HepG2 (cell line): ENCODE data around the gene ITSN2. TPM values are rescaled to one million over a fixed set of nuclear protein-coding genes. Genes with fewer than 3 reads are reported as not detected.

Source experiments
- ARHGAP35 ChIP-seq: sonication (generic); formaldehyde crosslinking; IDR thresholded peaks from 2 replicates; pipeline ENCODE4 v1.9.0; 2022; ENCODE audit warnings: mild to moderate bottlenecking, inconsistent platforms, moderate library complexity, missing genetic modification reagents, borderline replicate concordance
- DPF2 ChIP-seq: sonication (generic); formaldehyde crosslinking; IDR thresholded peaks from 2 replicates; pipeline ENCODE4 v1.4.0; 2020; ENCODE audit warnings: mild to moderate bottlenecking, low read depth, missing genetic modification reagents, borderline replicate concordance
- NCOA1 ChIP-seq: sonication (generic); formaldehyde crosslinking; IDR thresholded peaks from 2 replicates; pipeline ENCODE4 v1.9.0; 2021; ENCODE audit warnings: missing genetic modification reagents
- SIX1 ChIP-seq: sonication (generic); formaldehyde crosslinking; IDR thresholded peaks from 2 replicates; pipeline ENCODE4 v1.4.0; 2020; ENCODE audit warnings: missing genetic modification reagents, borderline replicate concordance
- SRY ChIP-seq: sonication (generic); formaldehyde crosslinking; IDR thresholded peaks from 2 replicates; pipeline ENCODE4 v1.8.0; 2022; ENCODE audit warnings: mild to moderate bottlenecking, missing genetic modification reagents
- TFDP2 ChIP-seq: sonication (generic); formaldehyde crosslinking; IDR thresholded peaks from 2 replicates; pipeline ENCODE4 v1.4.0; 2020; ENCODE audit warnings: missing genetic modification reagents
- ZBTB37 ChIP-seq: sonication (generic); formaldehyde crosslinking; IDR thresholded peaks from 2 replicates; pipeline ENCODE4 v1.4.0; 2020; ENCODE audit warnings: mild to moderate bottlenecking, missing genetic modification reagents
- ZFP82 ChIP-seq: sonication (generic); formaldehyde crosslinking; IDR thresholded peaks from 2 replicates; pipeline ENCODE4 v1.5.1; 2020; ENCODE audit warnings: mild to moderate bottlenecking, missing genetic modification reagents, borderline replicate concordance
- ZNF350 ChIP-seq: sonication (generic); formaldehyde crosslinking; IDR thresholded peaks from 2 replicates; pipeline ENCODE4 v1.4.0; 2020; ENCODE audit warnings: mild to moderate bottlenecking, low read depth, missing genetic modification reagents, borderline replicate concordance
- ZNF430 ChIP-seq: sonication (generic); formaldehyde crosslinking; IDR thresholded peaks from 2 replicates; pipeline ENCODE4 v1.9.0; 2021; ENCODE audit warnings: mild to moderate bottlenecking, missing genetic modification reagents
- ZNF446 ChIP-seq: sonication (generic); formaldehyde crosslinking; IDR thresholded peaks from 2 replicates; pipeline ENCODE4 v1.5.0; 2020; ENCODE audit warnings: mild to moderate bottlenecking, missing genetic modification reagents
- ZNF564 ChIP-seq: sonication (generic); formaldehyde crosslinking; IDR thresholded peaks from 2 replicates; pipeline ENCODE4 v1.8.1; 2023; ENCODE audit warnings: mild to moderate bottlenecking, missing genetic modification reagents
- ZNF569 ChIP-seq: sonication (generic); formaldehyde crosslinking; IDR thresholded peaks from 2 replicates; pipeline ENCODE4 v1.5.0; 2020; ENCODE audit warnings: mild to moderate bottlenecking, missing genetic modification reagents, moderate library complexity, borderline replicate concordance
- ZNF574 ChIP-seq: sonication (generic); formaldehyde crosslinking; IDR thresholded peaks from 2 replicates; pipeline ENCODE4 v1.4.0; 2020; ENCODE audit warnings: missing genetic modification reagents
- ZNF670 ChIP-seq: sonication (generic); formaldehyde crosslinking; IDR thresholded peaks from 2 replicates; pipeline ENCODE4 v1.8.0; 2022; ENCODE audit warnings: mild to moderate bottlenecking, missing genetic modification reagents, borderline replicate concordance
- ZNF746 ChIP-seq: sonication (generic); formaldehyde crosslinking; IDR thresholded peaks from 2 replicates; pipeline ENCODE4 v1.8.0; 2022; ENCODE audit warnings: mild to moderate bottlenecking, missing genetic modification reagents
- polyA plus RNA-seq, 8 experiments: library from polyadenylated mRNA; depleted of rRNA in 3 of 8; stranded (reverse) in 7 of 8; unstranded in 1 of 8; fragments of >200 nt; fragmentation: Illumina TruSeq in 4 of 8; extraction: Trizol in 4 of 8; gene quantifications; 2 replicates each; pipeline versions ENCODE4 v1.2.1 to v1.2.3, GENCODE V29; 2011 to 2016; ENCODE audit warnings: low read depth in 4 of 8, missing spikeins in 1 of 8, mixed read lengths in 1 of 8; ENCODE audit not compliant: insufficient read depth in 1 of 8
- total RNA-seq, 5 experiments: library from RNA; depleted of rRNA; stranded (reverse); fragments of >200 nt; fragmentation: Illumina TruSeq; extraction: Trizol; gene quantifications; 2 replicates each; pipeline ENCODE4 v1.2.3, GENCODE V29; 2016; ENCODE audit warnings: low read depth in 1 of 5
- TF ChIP-seq, protein P1 (sequence below): IDR thresholded peaks from 2 replicates; pipeline ENCODE4 v1.6.1; 2016; ENCODE audit warnings: mild to moderate bottlenecking, missing biosample characterization, missing genetic modification reagents
- TF ChIP-seq, protein P2 (sequence below): sonication (generic); formaldehyde crosslinking; IDR thresholded peaks from 2 replicates; pipeline ENCODE4 v1.8.0; 2022; ENCODE audit warnings: mild to moderate bottlenecking, missing genetic modification reagents

The ITSN2 gene
- total and polyA plus RNA-seq, 2 of the 13 experiments (the other 11 are each of a cell fraction or from before 2014, with no cell fraction given) = 26.0 to 26.6 TPM

- TF ChIP-seq ARHGAP35 (CRISPR knock-in tag) (no peak; the same call in 1 of the 2 replicates), ZNF564 (CRISPR knock-in tag) (peak; percentile 82), ZFP82 (CRISPR knock-in tag) (peak; percentile 48; the same call in 1 of the 2 replicates), ZNF430 (no peak; the same call in 1 of the 2 replicates), SRY (peak; percentile 17; the same call in 1 of the 2 replicates), ZNF746 (CRISPR knock-in tag) (peak; percentile 20; the same call in 1 of the 2 replicates), ZNF569 (CRISPR knock-in tag) (no peak), ZNF670 (peak; percentile 4; the same call in 1 of the 2 replicates), DPF2 (CRISPR knock-in tag) (no peak), ZNF446 (CRISPR knock-in tag) (peak; percentile 91; the same call in 1 of the 2 replicates), TFDP2 (peak; percentile 72), ZBTB37 (CRISPR knock-in tag) (no peak), SIX1 (CRISPR knock-in tag) (no peak), ZNF574 (CRISPR knock-in tag) (peak; percentile 74), NCOA1 (CRISPR knock-in tag) (0 out of 2 replicates have a peak, but pooled peaks have one; percentile 26), ZNF350 (CRISPR knock-in tag) (no peak; the same call in 1 of the 2 replicates)
- TF ChIP-seq, protein P1, sequence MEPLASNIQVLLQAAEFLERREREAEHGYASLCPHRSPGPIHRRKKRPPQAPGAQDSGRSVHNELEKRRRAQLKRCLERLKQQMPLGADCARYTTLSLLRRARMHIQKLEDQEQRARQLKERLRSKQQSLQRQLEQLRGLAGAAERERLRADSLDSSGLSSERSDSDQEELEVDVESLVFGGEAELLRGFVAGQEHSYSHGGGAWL (CRISPR knock-in tag) = 0 out of 2 replicates have a peak, but pooled peaks have one; percentile 43
- TF ChIP-seq, protein P2, sequence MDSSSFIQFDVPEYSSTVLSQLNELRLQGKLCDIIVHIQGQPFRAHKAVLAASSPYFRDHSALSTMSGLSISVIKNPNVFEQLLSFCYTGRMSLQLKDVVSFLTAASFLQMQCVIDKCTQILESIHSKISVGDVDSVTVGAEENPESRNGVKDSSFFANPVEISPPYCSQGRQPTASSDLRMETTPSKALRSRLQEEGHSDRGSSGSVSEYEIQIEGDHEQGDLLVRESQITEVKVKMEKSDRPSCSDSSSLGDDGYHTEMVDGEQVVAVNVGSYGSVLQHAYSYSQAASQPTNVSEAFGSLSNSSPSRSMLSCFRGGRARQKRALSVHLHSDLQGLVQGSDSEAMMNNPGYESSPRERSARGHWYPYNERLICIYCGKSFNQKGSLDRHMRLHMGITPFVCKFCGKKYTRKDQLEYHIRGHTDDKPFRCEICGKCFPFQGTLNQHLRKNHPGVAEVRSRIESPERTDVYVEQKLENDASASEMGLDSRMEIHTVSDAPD (CRISPR knock-in tag) = peak; percentile 32; the same call in 1 of the 2 replicates
Observed at GRCh38 chr2:24360050-24360962, at the start of gene ITSN2 (continued).
